Skeletal muscle satellite cell (primary cell): ENCODE data around the gene ZSCAN10.
"Not testable (repeated sequence)": the region's sequence is repeated elsewhere in the genome, so short reads cannot be mapped to it uniquely, and the experiment has no call there.

ENCODE experiments used
- H3K27me3 ChIP-seq: 2 replicates; pipeline ENCODE4 v1.7.0; 2013; ENCODE audit warnings: low read length; ENCODE audit not compliant: control insufficient read depth, insufficient read depth
- H3K36me3 ChIP-seq: 2 replicates; pipeline ENCODE4 v1.7.0; 2013; ENCODE audit warnings: mild to moderate bottlenecking, control low read depth, low read length; ENCODE audit not compliant: insufficient read depth
- H3K4me1 ChIP-seq: 2 replicates; pipeline ENCODE4 v1.7.0; 2013; ENCODE audit warnings: low read length; ENCODE audit not compliant: control insufficient read depth, insufficient read depth
- H3K4me2 ChIP-seq: 2 replicates; pipeline ENCODE4 v1.7.0; 2013; ENCODE audit warnings: mild to moderate bottlenecking, low read length
- H3K4me3 ChIP-seq: 2 replicates; pipeline ENCODE4 v1.7.0; 2013; ENCODE audit warnings: low read length
- H3K9ac ChIP-seq: 2 replicates; pipeline ENCODE4 v1.7.0; 2013; ENCODE audit warnings: mild to moderate bottlenecking, low read depth, low read length, moderate library complexity
- H3K9me3 ChIP-seq: replicated peaks from 2 replicates; pipeline ENCODE4 v1.7.0; 2013; ENCODE audit warnings: mild to moderate bottlenecking, control low read depth, low read length

ZSCAN10 gene

DNA sequence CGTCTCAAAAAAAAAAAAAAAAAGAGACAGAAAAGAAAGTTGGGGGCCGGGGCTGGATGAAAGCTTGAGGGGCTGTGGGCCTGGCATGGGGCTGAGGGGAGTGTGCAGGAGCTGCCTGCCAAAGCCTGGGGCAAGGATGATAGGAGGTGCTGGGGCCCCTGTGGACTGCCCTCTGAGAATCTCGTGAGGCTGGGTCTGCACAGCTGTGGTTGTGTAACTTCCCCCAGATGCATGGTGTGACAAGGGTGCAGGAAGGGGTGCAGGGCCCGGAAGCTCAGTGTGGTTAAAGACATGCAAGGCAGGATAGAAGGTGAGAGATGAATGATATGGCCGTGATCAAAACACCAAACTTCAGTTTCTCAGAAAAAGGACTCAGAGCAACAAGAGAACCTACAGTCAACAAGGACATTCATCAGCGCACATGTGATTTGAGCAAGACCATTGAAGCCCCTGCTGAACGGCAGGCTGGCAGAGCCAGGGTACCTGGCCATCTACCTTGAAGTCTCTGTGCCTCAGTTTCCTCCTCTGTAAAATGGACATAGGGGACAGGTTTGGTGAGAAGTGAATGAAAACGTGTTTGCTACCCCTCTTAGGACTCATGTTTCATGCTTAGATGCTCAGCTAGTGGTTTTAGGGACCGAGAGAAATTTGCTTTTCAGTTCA, 24.1 kb downstream of the ZSCAN10 start:
- no peak overlapping the region for H3K9ac ChIP-seq
- no peaks in the 10 kb centered on the region for H3K4me1 ChIP-seq
- H3K4me2 ChIP-seq = no peak overlapping the region
- H3K9me3 ChIP-seq = no peaks in the 10 kb centered on the region
- H3K4me3 ChIP-seq = no peak overlapping the region
- peaks cover 53% of the 10 kb centered on the region for H3K27me3 ChIP-seq
- H3K36me3 ChIP-seq = no peaks in the 10 kb centered on the region

DNA sequence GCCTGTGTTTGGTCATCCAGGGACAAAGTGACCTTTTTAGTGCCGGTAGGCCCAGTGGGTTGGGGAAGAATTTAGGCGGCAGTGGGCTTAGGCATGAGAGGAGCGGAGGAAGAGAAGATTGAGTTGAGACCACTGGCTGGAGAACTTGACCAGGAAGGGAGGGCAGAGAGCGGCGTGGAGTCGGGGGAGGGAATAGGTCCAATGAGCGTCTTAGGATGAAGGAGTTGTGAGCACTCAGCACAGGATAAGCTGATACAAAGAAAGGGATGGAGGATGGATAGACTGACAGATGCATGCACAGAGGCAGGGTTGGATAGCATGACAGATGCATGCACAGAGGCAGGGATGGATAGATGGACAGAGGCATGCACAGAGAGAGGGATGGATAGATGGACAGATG, 25.6 kb downstream of the ZSCAN10 start:
- H3K36me3 ChIP-seq = no peaks in the 10 kb centered on the region
- H3K9me3 ChIP-seq = no peaks in the 10 kb centered on the region
- no peaks in the 10 kb centered on the region for H3K4me1 ChIP-seq
- H3K9ac ChIP-seq = no peak overlapping the region
- H3K4me2 ChIP-seq = no peak overlapping the region
- no peak overlapping the region for H3K4me3 ChIP-seq
- peaks cover 41% of the 10 kb centered on the region for H3K27me3 ChIP-seq

DNA sequence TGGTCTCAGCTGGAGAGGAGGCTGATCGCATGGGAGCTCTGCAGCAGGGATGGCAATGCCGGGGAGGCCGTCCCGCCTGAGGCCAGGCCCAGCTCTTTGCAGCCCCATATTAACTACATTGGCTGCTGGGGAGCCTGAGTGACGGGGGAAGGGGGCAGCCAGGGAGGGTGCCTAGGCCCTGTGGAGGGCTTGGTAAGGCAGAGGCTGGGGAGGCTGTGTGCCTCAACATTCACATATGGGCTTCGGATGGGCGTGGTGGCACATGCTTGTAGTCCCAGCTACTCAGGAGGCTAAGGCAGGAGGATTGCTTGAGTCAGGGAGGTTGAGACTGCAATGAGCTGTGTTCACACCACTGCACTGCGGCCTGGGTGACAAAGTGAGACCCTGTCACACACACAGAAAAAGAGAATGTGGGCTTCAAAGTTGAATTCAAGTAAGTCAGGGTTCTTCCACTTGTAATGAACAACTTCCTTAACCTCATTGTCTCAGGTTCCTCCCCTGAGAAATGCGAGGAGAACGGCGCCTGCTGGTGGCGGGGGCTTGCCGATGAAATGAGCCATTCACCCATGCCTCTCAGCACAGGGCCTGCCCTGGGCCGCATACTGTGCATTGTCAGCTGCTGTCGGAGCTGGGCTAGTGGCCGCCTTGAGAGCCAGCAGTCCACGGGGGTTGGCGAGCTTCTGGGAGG, 26.4 kb downstream of the ZSCAN10 start:
- H3K4me1 ChIP-seq = not testable (repeated sequence)
- peaks cover 40% of the 10 kb centered on the region for H3K27me3 ChIP-seq

DNA sequence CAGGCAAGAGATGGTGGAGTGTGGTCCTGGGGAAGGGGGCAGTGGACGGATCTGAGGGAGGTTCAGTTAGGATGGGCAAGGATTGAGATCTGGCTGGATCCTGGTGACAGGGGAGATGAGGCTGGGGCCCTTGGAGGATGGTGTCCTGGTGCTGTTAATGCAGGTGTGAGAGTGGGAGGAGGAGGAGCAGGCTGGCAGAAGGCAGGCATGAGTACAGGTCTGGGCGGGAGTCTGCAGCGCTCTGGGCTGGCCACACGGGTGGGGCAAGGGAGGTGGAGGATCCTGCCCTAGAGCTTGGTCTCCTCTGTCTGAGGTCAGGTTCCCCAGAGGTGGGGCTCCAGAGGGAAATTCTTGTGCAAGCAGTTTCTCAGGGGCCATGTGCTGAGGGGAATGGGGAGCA, 26.9 kb downstream of the ZSCAN10 start:
- H3K4me2 ChIP-seq, H3K9ac ChIP-seq, H3K4me1 ChIP-seq: not testable (repeated sequence)

More for the DNA sequence above, 26.4 kb downstream of the ZSCAN10 start:
- not testable (repeated sequence) for H3K4me3 ChIP-seq, H3K36me3 ChIP-seq, H3K4me2 ChIP-seq, H3K9me3 ChIP-seq, H3K9ac ChIP-seq

DNA sequence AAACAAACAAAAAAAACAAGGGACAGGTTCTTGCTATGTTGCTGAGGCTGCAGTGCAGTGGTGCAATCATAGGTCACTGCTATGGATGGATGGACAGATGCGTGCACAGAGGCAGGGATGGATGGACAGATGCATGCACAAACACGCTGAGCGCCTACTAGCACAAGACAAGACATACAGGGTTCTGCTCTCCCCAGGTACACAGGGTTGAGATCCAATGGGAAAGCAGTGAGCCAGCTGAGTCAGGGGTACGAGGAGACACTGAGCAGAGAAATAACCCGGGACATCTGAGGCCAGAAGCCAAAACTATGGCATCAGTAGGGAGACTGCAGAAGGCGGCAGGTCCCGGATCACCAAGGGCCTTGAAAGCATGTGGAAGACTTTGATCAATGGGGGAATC, 27.4 kb downstream of the ZSCAN10 start:
- Histone ChIP-seq H3K27me3 (peaks cover 31% of the 10 kb centered on the region), H3K9me3 (no peaks in the 10 kb centered on the region), H3K4me2 (no peak overlapping the region), H3K36me3 (no peaks in the 10 kb centered on the region), H3K9ac (no peak overlapping the region), H3K4me3 (no peak overlapping the region), H3K4me1 (no peaks in the 10 kb centered on the region)

More for the DNA sequence above, 26.9 kb downstream of the ZSCAN10 start:
- not testable (repeated sequence) for H3K9me3 ChIP-seq, H3K36me3 ChIP-seq, H3K4me3 ChIP-seq
- H3K27me3 ChIP-seq = peaks cover 36% of the 10 kb centered on the region

DNA sequence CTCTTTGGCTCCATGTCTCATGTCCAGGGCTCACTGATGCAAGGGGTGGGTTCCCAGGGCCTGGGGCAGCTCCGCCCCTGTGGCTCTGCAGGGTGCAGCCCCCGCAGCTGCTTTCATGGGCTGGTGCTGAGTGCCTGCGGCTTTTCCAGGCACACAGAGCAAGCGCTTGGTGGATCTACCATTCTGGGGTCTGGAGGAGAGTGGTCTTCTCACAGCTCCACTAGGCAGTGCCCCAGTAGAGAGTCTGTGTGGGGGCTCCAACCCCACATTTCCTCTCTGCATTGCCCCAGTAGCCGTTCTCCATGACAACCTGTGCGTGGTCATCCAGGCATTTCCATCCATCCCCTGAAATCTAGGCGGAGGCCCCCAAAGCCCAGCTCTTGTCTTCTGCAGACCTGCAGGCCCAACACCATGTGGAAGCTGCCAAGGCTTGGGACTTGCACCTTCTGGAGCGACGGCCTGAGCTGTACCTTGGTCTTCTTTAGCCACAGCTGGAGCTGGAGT, 28.4 kb downstream of the ZSCAN10 start:
- H3K4me1 ChIP-seq = peaks cover 8% of the 10 kb centered on the region
- H3K9ac ChIP-seq = no peak overlapping the region
- no peak overlapping the region for H3K4me3 ChIP-seq
- no peaks in the 10 kb centered on the region for H3K36me3 ChIP-seq
- H3K9me3 ChIP-seq = no peaks in the 10 kb centered on the region
- peaks cover 25% of the 10 kb centered on the region for H3K27me3 ChIP-seq
- H3K4me2 ChIP-seq = no peak overlapping the region

DNA sequence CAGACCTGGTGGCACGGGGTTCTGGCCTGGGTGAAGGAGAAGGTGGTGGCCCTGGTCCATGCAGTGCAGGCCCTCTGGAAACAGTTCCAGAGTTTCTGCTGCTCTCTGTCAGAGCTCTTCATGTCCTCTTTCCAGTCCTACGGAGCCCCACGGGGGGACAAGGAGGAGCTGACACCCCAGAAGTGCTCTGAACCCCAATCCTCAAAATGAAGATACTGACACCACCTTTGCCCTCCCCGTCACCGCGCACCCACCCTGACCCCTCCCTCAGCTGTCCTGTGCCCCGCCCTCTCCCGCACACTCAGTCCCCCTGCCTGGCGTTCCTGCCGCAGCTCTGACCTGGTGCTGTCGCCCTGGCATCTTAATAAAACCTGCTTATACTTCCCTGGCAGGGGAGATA, 29.9 kb downstream of the ZSCAN10 start:
- H3K9ac ChIP-seq, H3K9me3 ChIP-seq, H3K4me2 ChIP-seq, H3K36me3 ChIP-seq, H3K4me3 ChIP-seq: not testable (repeated sequence)
- H3K27me3 ChIP-seq = peaks cover 15% of the 10 kb centered on the region
- H3K4me1 ChIP-seq = peaks cover 17% of the 10 kb centered on the region

DNA sequence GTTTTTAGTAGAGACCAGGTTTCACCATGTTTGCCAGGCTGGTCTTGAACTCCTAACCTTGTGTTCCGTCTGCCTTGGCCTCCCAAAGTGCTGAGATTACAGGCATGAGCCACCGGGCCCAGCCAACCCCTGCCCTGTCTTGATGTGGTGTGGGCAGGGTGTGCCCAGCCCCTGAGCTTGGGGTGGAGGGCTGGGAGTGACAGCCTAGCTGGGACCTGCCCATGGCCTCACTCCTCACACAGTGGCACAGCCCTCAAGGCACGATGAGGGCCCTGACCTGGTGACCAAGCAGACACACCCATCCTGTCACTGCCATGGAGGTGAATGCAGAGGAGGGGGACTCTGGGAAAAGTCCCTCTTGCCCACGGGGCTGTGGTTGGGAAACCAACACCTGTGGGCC, 30.6 kb downstream of the ZSCAN10 start:
- Histone ChIP-seq H3K9ac (no peak overlapping the region), H3K9me3 (no peaks in the 10 kb centered on the region), H3K36me3 (no peaks in the 10 kb centered on the region), H3K27me3 (peaks cover 8% of the 10 kb centered on the region), H3K4me3 (no peak overlapping the region), H3K4me1 (peaks cover 17% of the 10 kb centered on the region), H3K4me2 (no peak overlapping the region)

DNA sequence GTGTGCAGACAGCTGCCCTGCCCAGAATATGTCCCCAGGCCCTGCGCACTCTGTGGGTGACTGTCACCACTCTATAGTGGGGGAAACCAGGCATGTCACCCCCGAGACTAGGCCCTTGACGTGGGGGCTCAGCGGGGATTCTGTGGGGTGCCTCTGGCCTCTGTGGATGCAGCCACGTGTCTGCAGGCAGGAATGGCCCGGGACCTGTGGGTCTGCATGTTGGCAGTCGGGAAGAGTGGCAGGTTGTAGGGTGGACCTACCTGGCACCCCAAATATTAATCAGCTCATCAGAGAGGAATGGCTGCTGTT, 32.7 kb downstream of the ZSCAN10 start:
- peak overlapping the region; percentile 64 for H3K4me3 ChIP-seq
- peak overlapping the region; percentile 57 for H3K9ac ChIP-seq
- peaks cover 17% of the 10 kb centered on the region for H3K4me1 ChIP-seq

DNA sequence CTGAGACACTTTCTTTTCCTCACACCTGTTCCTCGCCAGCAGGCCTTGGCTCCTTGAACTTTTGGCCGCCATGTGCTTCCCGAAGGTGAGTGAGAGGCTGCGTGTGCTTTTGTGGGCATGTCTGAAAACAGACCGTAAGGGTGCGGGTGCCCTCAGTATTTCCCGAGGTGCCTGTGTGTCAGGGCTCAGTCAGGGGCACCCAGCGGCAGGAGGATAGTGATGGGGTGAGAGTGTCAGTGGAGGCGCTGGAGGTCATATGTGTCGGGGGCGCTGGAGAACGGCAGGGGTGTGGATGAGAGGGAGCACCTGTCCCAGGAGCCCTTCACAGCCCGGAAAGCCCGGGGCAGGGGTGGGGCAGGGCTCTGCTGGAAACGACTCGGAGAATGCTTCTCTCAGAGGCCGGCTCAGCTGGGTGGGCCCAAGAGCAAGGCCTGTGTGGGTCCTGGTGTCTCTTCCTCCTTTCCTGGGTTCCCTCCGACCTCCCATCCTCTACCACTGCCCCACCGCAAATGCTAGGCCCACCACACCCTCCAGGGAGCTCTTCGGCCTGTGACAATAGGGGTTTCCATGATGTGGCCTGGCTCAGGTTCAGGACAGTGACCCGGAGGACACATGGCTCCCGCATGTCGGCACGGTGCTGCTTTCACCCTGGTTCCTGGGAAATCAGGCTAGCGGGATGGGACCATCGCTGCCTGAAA, 33.2 kb downstream of the ZSCAN10 start:
- H3K9me3 ChIP-seq = no peaks in the 10 kb centered on the region
- peak overlapping the region; percentile 64 for H3K4me3 ChIP-seq
- H3K9ac ChIP-seq = peak overlapping the region; percentile 57
- H3K36me3 ChIP-seq = no peaks in the 10 kb centered on the region
- H3K27me3 ChIP-seq = peaks cover 4% of the 10 kb centered on the region
- peak overlapping the region; percentile 69 for H3K4me2 ChIP-seq
- H3K4me1 ChIP-seq = peaks cover 17% of the 10 kb centered on the region

More for the DNA sequence above, 32.7 kb downstream of the ZSCAN10 start:
- H3K27me3 ChIP-seq = peaks cover 5% of the 10 kb centered on the region
- H3K9me3 ChIP-seq = no peaks in the 10 kb centered on the region
- no peaks in the 10 kb centered on the region for H3K36me3 ChIP-seq
- H3K4me2 ChIP-seq = peak overlapping the region; percentile 69

DNA sequence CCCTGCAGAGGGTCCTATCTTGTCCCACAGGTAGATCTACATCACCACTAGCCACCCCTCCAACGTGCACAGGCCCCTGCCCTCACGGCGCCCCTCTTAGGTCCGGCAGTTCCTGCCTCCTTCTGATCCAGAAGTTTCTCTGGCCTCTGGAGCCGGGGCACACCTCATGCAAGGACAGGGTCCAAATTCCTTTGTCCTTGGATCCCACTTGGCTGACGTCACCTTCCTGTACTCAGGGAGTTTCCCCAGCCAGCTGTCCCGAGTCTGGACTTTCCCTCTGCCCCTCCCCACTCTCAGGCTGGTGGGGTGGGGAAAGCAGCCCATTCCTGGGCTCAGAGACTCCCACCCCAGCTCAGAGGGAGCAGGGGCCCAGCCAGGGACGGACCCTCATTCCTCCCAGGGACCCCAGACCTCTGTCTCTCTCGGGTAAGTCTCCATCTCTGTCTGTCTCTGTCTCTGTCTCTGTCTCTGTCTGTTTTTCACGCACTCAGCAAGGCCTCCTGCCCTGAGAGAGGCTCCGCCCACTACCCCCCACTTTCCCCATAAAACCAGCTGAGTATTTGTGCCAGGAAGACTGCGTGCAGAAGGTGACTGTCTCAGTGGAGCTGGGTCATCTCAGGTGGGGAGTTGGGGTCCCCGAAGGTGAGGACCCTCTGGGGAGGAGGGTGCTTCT, 33.9 kb downstream of the ZSCAN10 start, which contains the start of gene IL32:
Gene IL32 (plus strand): TSS at position 572 of the 673 bp plus-strand sequence. CDS start 172 bp downstream, outside the sequence.
- H3K4me3 ChIP-seq = peak within 1 kb of the TSS; percentile 64
- H3K4me1 ChIP-seq = peaks cover 23% of the 10 kb centered on the region
- H3K36me3 ChIP-seq = no peaks in the 10 kb centered on the region
- peak within 1 kb of the TSS; percentile 57 for H3K9ac ChIP-seq
- no peaks in the 10 kb centered on the region for H3K9me3 ChIP-seq
- H3K4me2 ChIP-seq = peak within 1 kb of the TSS; percentile 69
- H3K27me3 ChIP-seq = peaks cover 4% of the 10 kb centered on the region
